NCI-H69 (cell line): Measurements from ENCODE around the gene KCNK18.
A peak's percentile ranks its signal among the peaks of the same experiment; 100 is the strongest.

Experiments
- DNase-seq: peaks from one replicate; lab custom pipeline; 2025; lab: John Stamatoyannopoulos, UW

Gene KCNK18

DNA sequence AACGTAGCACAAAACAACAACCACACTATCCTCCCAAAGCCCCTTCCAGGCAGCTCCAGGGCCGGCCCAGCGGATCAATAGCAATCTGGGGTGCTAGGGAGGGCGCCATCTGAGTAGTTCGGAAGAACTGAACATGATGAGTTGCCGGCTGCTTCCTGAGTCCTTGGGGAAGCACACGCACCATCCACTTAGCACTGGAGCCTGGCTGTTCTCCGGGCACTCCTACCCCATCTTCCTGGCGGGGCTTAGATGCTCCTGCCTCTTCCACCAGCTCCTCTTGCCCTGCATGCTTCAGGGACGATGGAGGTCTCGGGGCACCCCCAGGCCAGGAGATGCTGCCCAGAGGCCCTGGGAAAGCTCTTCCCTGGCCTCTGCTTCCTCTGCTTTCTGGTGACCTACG is at the start of gene KCNK18:
Gene KCNK18 (plus strand): TSS at position 301 of the 400 bp plus-strand sequence. CDS start 0 bp downstream, at position 301.
- DNase-seq = no peak

GRCh38 chr10:117148284-117148683 is 49.0 kb upstream of the KCNK18 start:
- peak; percentile 26 for DNase-seq

DNA sequence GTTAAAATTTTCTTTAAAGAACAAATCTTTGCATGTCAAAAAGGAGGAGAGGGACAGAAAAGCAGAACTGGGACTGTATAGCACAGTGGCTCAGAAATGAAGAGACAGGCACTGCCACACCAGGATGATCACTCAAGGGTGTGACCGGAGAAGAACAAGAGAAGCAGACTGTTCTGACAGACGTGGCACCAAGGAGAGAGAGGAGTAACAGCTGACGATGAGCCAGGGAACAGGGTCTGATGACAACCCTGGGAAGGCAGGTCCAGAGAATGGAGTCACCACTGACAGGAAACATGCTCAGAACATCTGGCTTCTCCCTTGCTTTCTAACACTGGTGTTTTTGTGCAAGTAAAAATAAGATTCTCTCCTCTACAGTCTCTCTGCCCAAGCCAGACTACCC is 44.6 kb upstream of the KCNK18 start:
- DNase-seq = no peak

- no peak for DNase-seq
Measured at GRCh38 chr10:117158297-117158696, 39.0 kb upstream of the KCNK18 start.

DNA sequence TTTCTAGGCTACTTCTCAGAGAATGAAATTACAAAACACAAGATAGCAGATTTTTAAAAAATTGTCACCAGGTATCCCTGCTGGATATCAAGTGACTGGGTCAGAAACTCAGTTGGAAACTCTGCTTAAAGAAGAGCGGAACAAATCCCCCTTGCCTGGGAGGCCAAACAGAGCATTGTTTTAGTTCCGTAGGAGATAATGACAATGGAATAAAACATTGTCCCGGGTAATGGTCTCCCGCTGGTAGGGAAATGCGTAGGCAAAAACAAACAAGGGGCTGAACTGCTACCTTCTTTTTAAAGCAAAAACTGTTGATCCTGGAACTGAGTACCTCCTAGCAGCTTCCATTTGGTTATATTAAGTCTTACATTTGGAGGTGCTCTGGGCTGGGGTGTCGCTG is 37.9 kb upstream of the KCNK18 start:
- peak; percentile 71 for DNase-seq

DNA sequence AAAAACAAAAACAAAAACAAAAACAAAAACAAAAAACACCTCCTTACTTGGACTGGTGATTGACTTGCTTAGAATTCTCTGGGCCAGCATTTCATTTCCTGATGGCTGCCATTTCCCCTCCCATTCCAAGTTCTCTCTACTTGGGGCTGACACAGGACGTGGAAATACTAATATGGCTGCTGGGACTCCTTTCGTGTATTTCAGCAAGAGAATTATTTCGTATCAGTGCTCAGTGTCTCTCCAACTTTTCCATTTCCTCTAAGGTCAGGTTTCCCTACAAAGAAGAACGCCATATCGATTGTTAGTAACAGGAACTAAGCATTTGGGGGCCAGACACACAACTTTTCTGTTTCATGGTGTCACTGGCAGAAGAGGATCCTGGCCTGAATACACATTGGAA is 36.7 kb upstream of the KCNK18 start:
- DNase-seq = no peak

DNA sequence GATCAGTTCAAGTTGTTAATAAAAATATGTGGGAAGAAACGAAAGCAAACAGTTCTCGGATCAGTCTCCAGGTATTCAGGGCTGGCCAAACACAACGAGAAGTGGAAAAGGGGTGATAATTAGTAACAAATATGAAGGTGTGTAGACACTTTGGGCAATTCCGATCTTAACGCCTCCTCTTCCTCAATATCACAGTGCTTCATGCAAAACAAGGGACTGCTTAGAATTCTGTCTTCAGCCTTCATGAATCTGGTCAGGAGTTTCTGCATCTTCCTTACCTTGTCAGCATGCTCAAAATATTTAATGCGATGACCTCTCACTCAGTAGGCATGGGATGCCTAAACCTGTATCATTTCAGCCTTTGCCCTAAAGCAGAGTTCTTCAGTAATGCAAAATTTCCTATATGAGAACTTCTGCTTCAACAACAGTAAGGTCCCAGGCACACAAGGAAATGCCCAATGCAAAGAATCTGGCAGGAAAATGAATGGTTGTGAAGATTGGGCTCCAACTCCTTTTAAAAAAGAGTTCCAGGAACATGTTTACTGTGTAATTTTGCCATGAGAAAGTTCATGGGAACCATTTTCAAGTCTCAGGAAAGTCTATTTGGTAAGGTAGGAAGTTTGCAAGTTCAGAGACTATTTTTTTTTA is 35.8 kb upstream of the KCNK18 start:
- DNase-seq = no peak

- DNase-seq = peak; percentile 63
Measured at GRCh38 chr10:117162093-117163060, 34.9 kb upstream of the KCNK18 start.

DNA sequence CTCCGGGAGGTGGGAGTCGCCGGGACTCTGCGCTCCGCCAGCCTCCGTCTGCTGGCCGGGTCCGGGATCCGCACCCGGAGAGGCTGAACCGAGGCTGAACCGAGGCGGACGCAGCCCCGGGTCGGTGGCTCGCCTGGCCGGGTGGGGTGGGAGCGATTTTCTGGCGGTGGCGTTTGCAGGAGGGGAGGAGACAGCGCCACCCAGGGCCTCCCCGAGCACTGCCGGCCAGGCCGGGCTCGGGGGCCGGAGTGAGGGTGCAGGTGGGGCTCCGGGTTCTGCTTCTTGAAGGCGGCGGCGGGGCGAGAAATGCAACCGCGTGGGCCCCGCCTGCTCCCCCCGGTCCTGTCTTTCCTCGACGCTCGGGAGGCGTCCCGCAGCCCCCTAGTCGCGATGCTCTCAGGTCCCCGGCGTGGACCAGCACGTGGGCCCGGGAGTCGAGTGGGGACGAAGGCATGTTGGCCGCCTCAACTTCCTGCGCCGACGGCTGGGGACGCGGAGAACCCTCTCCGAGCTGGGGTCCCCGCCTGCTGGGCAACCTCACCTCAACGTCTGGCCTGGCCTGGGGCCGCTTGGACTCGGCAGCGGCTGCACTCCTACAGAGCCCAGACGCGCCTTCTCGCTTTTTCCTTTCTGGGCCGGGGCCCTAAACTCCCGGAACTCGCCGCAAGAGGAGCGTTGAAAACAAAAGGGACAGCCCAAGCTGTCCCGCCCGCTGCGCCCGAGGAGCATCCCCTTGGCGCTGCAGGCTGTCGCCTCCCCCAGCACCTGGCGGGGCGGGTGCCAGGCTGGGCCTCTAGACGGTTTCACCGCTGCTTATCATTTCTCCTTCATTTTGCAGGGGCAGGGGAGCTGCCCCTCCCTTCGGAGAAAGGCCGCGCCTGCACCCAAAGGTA is 34.0 kb upstream of the KCNK18 start:
- DNase-seq = peak; percentile 63

- no peak for DNase-seq
Measured at GRCh38 chr10:117163954-117164548, 33.2 kb upstream of the KCNK18 start.

DNA sequence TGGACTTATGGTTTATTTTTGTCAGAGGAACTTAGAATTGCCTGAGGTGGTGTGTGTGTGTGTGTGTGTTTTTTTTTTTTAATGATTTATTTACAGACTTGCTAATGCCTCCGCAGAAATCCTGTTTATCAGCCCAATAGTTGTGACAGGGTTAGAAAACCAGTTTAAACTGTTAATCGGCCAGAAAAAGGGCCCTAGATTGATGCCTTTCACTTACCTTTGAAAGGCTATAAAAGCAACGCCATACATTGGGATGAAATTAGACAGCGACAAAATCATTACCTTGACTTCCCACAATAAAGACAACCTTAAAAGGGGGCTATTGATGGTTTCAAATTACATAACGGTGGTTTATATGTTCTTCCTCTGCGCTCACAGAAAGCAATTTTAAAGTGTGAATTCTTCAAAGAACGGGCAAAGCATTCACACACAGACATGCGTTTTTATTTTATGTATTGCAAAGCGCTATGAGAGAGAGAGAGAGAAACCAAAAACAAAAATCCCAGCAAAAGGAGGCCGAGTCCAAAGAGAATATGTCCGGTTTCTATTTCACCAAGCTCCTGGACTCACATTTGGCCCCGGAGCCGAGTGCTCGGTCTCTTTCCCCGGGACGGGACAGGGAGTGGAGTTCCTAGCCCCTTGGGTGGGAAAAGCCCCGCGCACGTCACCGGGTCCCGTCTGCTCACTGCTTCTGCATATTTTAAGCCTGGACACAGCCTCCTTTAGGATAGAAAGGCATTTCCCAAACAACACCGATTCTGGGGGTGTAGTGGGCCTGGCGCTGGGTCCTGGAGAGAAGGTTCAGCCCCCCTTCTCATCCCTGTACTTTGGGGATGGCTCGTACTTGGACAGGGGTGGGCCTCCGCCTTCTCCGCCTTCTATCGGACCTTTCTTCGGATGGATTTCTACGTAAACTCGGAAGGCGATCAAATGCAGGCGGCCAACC is 32.4 kb upstream of the KCNK18 start:
- no peak for DNase-seq

DNA sequence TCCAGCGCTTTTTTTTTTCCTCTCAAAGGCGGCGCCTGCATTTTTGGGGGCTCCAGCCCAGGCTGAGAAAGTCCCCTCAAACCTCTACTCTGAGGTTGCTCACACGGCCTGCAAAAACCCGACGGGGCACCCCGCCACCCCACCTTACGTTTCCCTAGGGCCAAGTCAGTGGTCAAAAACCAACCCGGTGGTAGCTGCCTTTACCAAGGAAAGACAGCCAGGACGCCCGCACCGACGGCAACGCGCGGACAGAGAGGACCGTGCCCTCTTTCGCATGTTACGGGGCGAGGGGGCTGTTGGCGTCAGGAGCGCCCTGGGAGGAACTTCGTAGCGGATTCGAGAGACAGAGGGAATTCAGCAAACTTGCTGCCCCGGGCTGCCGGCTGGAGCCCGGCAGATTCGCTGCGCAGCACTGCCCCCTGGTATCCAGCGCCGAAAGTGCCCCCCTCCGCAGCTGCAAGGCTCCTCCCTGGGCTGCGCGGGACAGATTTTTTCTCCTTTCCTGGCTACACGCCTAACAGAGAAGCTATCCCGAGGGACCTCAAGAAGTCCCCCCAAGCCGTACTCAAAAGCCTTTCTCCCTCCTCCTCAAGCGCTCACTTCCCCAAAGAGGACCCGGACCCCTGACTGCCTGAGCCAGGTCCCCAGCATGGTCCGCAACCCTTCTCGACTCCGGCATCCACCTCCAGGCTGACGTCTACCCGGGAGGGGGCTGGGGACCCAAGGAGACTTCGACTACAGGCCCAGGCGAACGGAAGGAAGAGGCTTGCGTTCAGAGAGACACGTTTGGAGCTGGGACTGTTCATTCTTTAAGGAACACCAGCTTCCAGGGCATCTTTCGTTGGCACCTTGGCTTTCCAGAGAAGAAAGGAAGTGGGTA is 31.5 kb upstream of the KCNK18 start:
- DNase-seq = peak; percentile 68

GRCh38 chr10:117166418-117167345 is 30.6 kb upstream of the KCNK18 start:
- no peak for DNase-seq

GRCh38 chr10:117167346-117167788 is 29.9 kb upstream of the KCNK18 start:
- no peak for DNase-seq

- peak; percentile 63 for DNase-seq
Measured at GRCh38 chr10:117167789-117168674, 29.3 kb upstream of the KCNK18 start.

DNA sequence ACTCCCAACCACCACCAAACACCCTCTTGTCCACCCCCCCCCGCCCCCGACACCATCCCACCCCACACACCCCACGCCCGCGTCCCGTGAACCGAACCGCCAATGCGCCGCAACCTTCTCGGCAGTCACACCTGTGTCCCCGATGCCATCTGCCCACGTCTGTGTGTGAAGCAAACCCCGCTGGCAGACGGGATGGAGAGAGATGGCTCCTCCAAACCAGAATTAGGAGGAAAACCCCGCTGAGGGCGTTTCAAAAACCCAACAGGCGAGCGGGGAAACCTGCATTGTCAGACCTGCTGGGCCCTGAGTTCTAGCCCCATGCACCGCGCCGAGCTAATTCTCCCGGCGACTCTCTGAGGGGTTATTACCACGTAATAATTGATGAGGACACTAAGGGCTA is 28.6 kb upstream of the KCNK18 start:
- DNase-seq = no peak

- DNase-seq = no peak
Measured at GRCh38 chr10:117169480-117169879, 27.8 kb upstream of the KCNK18 start.
